ENCODE results near the gene FBXL15. TPM values are rescaled to one million over a fixed set of nuclear protein-coding genes. Genes with fewer than 3 reads are reported as not detected.
A peak's percentile ranks its signal among the peaks of the same experiment; 100 is the strongest.

The FBXL15 gene
- total and polyA plus RNA-seq, 2 of the 13 experiments (the other 11 are each of a cell fraction or from before 2014, with no cell fraction given) = 4.3 to 8.3 TPM

GRCh38 chr10:102450374-102451104 lies 29.9 kb downstream of the FBXL15 start (continued):
- 0 out of 2 replicates have a peak, but pooled peaks have one; percentile 25 for TF ChIP-seq TFDP2 (CRISPR knock-in tag; IDR thresholded peaks at IDR 0.05)
- 0 out of 2 replicates have a peak, but pooled peaks have one; percentile 20 for TF ChIP-seq MAZ (IDR thresholded peaks at IDR 0.05; ENCODE audit: borderline replicate concordance, low read depth, low read length)
- peak; percentile 94 for TF ChIP-seq MAZ (CRISPR knock-in tag; IDR thresholded peaks at IDR 0.05; ENCODE audit: low read depth)
- peak; percentile 31; the same call in 1 of the 2 replicates for TF ChIP-seq ZNF274 (CRISPR knock-in tag; IDR thresholded peaks at IDR 0.05)
- no peak for TF ChIP-seq XBP1 (CRISPR knock-in tag; IDR thresholded peaks at IDR 0.05)
- TF ChIP-seq ZNF550 (CRISPR knock-in tag; IDR thresholded peaks at IDR 0.05; ENCODE audit: borderline replicate concordance) = no peak
- TF ChIP-seq ZNF510 (CRISPR knock-in tag; IDR thresholded peaks at IDR 0.05; ENCODE audit: low read depth) = no peak
- TF ChIP-seq U2AF2 (IDR thresholded peaks at IDR 0.05; ENCODE audit: low read depth, low read length) = no peak
- peak; percentile 89 for TF ChIP-seq ZSCAN31 (CRISPR knock-in tag; IDR thresholded peaks at IDR 0.05; ENCODE audit: low read depth)
- peak; percentile 32; the same call in 1 of the 2 replicates for TF ChIP-seq MEIS1 (CRISPR knock-in tag; IDR thresholded peaks at IDR 0.05; ENCODE audit: borderline replicate concordance)
- no peak for TF ChIP-seq TAF15 (IDR thresholded peaks at IDR 0.05; ENCODE audit: low read depth, low read length, poor library complexity, severe bottlenecking)
- peak; percentile 73; the same call in 1 of the 2 replicates for TF ChIP-seq ZNF772 (CRISPR knock-in tag; IDR thresholded peaks at IDR 0.05)
- TF ChIP-seq ATF1 (CRISPR knock-in tag; IDR thresholded peaks at IDR 0.05) = no peak
- peak; percentile 66; the same call in 1 of the 2 replicates for TF ChIP-seq ZNF616 (CRISPR knock-in tag; IDR thresholded peaks at IDR 0.05; ENCODE audit: low read depth)
- no peak for TF ChIP-seq ZBTB33 (CRISPR knock-in tag; IDR thresholded peaks at IDR 0.05)
- no peak for TF ChIP-seq ZNF720 (CRISPR knock-in tag; IDR thresholded peaks at IDR 0.05)
- TF ChIP-seq NFE2L1 (CRISPR knock-in tag; IDR thresholded peaks at IDR 0.05; ENCODE audit: borderline replicate concordance) = no peak
- TF ChIP-seq, protein P1, sequence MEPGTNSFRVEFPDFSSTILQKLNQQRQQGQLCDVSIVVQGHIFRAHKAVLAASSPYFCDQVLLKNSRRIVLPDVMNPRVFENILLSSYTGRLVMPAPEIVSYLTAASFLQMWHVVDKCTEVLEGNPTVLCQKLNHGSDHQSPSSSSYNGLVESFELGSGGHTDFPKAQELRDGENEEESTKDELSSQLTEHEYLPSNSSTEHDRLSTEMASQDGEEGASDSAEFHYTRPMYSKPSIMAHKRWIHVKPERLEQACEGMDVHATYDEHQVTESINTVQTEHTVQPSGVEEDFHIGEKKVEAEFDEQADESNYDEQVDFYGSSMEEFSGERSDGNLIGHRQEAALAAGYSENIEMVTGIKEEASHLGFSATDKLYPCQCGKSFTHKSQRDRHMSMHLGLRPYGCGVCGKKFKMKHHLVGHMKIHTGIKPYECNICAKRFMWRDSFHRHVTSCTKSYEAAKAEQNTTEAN (CRISPR knock-in tag; conservative IDR thresholded peaks at IDR 0.05) = peak; percentile 76; the same call in 1 of the 2 replicates
- TF ChIP-seq TARDBP (CRISPR knock-in tag; IDR thresholded peaks at IDR 0.05) = peak; percentile 39; the same call in 1 of the 2 replicates
- TF ChIP-seq KDM5B (CRISPR knock-in tag; IDR thresholded peaks at IDR 0.05; ENCODE audit: borderline replicate concordance) = no peak
- TF ChIP-seq CREBL2 (CRISPR knock-in tag; IDR thresholded peaks at IDR 0.05; ENCODE audit: borderline replicate concordance) = no peak; the same call in 1 of the 2 replicates
- no peak for TF ChIP-seq CAMTA2 (CRISPR knock-in tag; IDR thresholded peaks at IDR 0.05; ENCODE audit: borderline replicate concordance)
- TF ChIP-seq FOXK2 (IDR thresholded peaks at IDR 0.05) = no peak
- TF ChIP-seq KMT2B (CRISPR knock-in tag; IDR thresholded peaks at IDR 0.05) = 0 out of 2 replicates have a peak, but pooled peaks have one; percentile 8
- no peak for TF ChIP-seq BCL6 (CRISPR knock-in tag; IDR thresholded peaks at IDR 0.05)
- no peak for TF ChIP-seq SIX1 (CRISPR knock-in tag; IDR thresholded peaks at IDR 0.05; ENCODE audit: borderline replicate concordance)
- peak; percentile 10; the same call in 1 of the 2 replicates for TF ChIP-seq ZNF564 (CRISPR knock-in tag; IDR thresholded peaks at IDR 0.05)

Measured in HepG2 (cell line).